ENCODE data around the gene ZBTB24. TPM values are rescaled to one million over a fixed set of nuclear protein-coding genes. Genes with fewer than 3 reads are reported as not detected.
"Not testable (repeated sequence)": the region's sequence is repeated elsewhere in the genome, so short reads cannot be mapped to it uniquely, and the experiment has no call there.

The ZBTB24 gene
- 17.4 TPM for polyA plus RNA-seq (ENCODE audit: insufficient read length)
- long read RNA-seq, donor 1, full-length matches to known transcripts, result 2 of 2 reads
- long read RNA-seq, donor 1, partial matches to known transcripts, result 0 of 2 reads
- long read RNA-seq, donor 1, other reads (novel, unspliced or antisense), result 0 of 2 reads
- long read RNA-seq, donor 2, full-length matches to known transcripts, result 4 of 4 reads
- long read RNA-seq, donor 2, partial matches to known transcripts, result 0 of 4 reads
- long read RNA-seq, donor 2, other reads (novel, unspliced or antisense), result 0 of 4 reads
- long read RNA-seq, donor 3, full-length matches to known transcripts, result 1 of 1 reads
- long read RNA-seq, donor 3, partial matches to known transcripts, result 0 of 1 reads
- long read RNA-seq, donor 3, other reads (novel, unspliced or antisense), result 0 of 1 reads
- long read RNA-seq, donor 4, result 0 reads
- long read RNA-seq, donor 5, full-length matches to known transcripts, result 4 of 4 reads
- long read RNA-seq, donor 5, partial matches to known transcripts, result 0 of 4 reads
- long read RNA-seq, donor 5, other reads (novel, unspliced or antisense), result 0 of 4 reads
- long read RNA-seq, donor 6, full-length matches to known transcripts, result 2 of 2 reads
- long read RNA-seq, donor 6, partial matches to known transcripts, result 0 of 2 reads
- long read RNA-seq, donor 6, other reads (novel, unspliced or antisense), result 0 of 2 reads
- long read RNA-seq, donor 7, full-length matches to known transcripts, result 1 of 8 reads
- long read RNA-seq, donor 7, partial matches to known transcripts, result 7 of 8 reads
- long read RNA-seq, donor 7, other reads (novel, unspliced or antisense), result 0 of 8 reads
- long read RNA-seq, donor 8, full-length matches to known transcripts, result 2 of 2 reads
- long read RNA-seq, donor 8, partial matches to known transcripts, result 0 of 2 reads
- long read RNA-seq, donor 8, other reads (novel, unspliced or antisense), result 0 of 2 reads

GRCh38 chr6:109482905-109483734, at the start of gene ZBTB24:
TSS of gene ZBTB24 (minus strand) at chr6:109483219. CDS start at chr6:109482026, 1,193 bp downstream.
- peak; percentile 75 for DNase-seq

GRCh38 chr6:109531446-109531845, 48.4 kb upstream of the ZBTB24 start:
- no peak for DNase-seq

GRCh38 chr6:109527989-109528388, 45.0 kb upstream of the ZBTB24 start:
- DNase-seq, result peak; percentile 7

GRCh38 chr6:109526905-109527628, 44.0 kb upstream of the ZBTB24 start:
- peak; percentile 73 for DNase-seq

- no peak for DNase-seq
These were observed 41.1 kb upstream of the ZBTB24 start for GRCh38 chr6:109524129-109524528.

GRCh38 chr6:109523478-109523877, 40.5 kb upstream of the ZBTB24 start:
- no peak for DNase-seq

GRCh38 chr6:109521080-109521479, 38.1 kb upstream of the ZBTB24 start:
- DNase-seq, result no peak

- DNase-seq, result not testable (repeated sequence)
These were observed 36.6 kb upstream of the ZBTB24 start for GRCh38 chr6:109519647-109520046.

- DNase-seq, result no peak
These were observed 33.9 kb upstream of the ZBTB24 start for GRCh38 chr6:109516929-109517328.

- DNase-seq, result no peak
These were observed 32.9 kb upstream of the ZBTB24 start for GRCh38 chr6:109515781-109516409.

- DNase-seq, result no peak
These were observed 31.9 kb upstream of the ZBTB24 start for GRCh38 chr6:109514946-109515345.

GRCh38 chr6:109513571-109514071, 30.6 kb upstream of the ZBTB24 start:
- DNase-seq, result no peak

- no peak for DNase-seq
These were observed 29.3 kb upstream of the ZBTB24 start for GRCh38 chr6:109512271-109512817.

- DNase-seq, result no peak
These were observed 28.8 kb upstream of the ZBTB24 start for GRCh38 chr6:109511832-109512231.

- DNase-seq, result no peak
These were observed 27.3 kb upstream of the ZBTB24 start for GRCh38 chr6:109510358-109510757.

GRCh38 chr6:109508166-109508860, 25.3 kb upstream of the ZBTB24 start:
- DNase-seq, result no peak

- no peak for DNase-seq
These were observed 24.6 kb upstream of the ZBTB24 start for GRCh38 chr6:109507490-109508072.

GRCh38 chr6:109506841-109507240, 23.8 kb upstream of the ZBTB24 start:
- DNase-seq, result no peak

GRCh38 chr6:109506314-109506713, 23.3 kb upstream of the ZBTB24 start:
- DNase-seq, result no peak

Measured in left kidney (tissue), 8 donors.